Measurements from ENCODE around the gene TXNDC17.
"Not testable (repeated sequence)": the region's sequence is repeated elsewhere in the genome, so short reads cannot be mapped to it uniquely, and the experiment has no call there.

Gene TXNDC17

DNA sequence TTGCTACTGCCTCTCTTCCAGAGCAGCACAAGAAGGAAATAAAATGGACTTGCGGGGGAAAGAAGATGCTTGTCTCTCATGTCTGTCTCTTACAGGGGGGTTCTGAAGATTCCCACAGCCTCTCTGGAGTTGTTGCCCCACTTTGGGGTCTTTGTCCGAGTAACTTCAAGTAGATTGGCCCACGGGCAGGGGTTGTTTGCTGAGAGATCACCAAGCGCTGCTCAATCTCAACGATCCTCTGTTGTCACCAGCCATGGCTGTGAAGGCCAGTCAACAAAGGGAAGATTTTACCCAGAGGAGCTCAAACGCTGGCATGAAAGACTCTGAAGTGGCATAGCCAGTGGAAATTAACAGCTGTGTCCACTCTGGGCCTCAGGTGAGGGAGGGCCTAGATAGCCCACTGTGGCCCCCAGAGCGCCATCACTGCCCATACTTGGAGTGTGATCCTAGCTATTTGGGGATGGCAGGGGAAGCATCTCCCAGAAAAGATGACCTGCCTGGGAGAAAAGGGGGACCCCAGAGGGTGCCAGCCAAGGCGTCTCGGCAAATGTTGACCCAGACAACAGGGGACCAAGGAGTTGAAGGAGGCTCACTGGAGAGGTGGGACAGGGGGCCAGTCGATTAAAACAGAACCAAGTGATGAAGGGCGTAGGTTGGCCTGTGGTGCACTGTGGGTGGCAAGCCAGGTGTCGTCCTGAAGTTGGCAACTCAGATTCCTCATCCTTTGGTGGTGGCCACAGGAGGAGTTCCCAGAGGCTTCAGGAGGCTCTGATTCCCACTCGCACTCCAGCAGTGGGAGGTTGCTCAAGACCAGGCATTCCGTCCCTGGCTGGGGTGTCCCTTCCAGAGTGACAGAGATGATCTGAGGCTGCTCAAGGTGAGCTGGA is 44.3 kb downstream of the TXNDC17 start:
- DNase-seq: no peak

DNA sequence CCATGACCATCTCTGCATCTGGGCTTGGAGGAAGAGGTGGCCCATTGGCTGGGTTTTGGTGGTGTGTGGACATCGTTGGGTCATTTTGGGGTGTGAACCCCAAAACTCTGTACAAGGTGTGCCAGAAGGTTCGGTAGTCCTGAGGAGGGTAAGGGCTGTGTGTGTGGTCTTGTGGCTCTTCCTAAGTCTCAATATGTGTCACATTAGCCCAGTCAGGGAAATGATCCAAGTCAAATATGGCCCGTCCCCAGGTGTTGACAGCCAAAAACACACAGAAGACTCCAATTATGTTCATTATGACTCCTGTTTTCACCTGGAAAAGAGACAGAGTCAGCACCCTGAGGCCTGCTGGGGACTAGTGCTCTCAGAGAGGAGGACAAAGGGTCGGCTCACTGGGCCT is 45.2 kb downstream of the TXNDC17 start:
- no peak for DNase-seq

DNA sequence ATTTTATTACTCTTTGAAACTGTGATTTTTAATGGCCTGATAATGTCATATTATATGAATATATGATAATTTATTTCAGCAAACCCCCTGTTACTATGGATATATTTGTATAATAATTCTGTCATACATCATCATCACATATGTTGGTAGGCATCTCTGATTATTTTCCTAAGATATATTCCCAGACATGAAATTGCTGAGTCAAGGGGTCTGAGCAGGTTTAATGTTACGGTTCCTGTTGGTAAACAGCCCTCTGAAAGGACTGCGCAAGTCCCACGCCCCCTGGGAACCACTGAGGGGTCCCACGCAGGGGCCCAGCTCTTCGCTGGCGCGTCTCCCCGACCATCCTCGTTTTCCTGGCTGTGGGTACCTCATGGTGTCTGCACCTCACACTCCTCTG is 48.1 kb downstream of the TXNDC17 start:
- DNase-seq: no peak

DNA sequence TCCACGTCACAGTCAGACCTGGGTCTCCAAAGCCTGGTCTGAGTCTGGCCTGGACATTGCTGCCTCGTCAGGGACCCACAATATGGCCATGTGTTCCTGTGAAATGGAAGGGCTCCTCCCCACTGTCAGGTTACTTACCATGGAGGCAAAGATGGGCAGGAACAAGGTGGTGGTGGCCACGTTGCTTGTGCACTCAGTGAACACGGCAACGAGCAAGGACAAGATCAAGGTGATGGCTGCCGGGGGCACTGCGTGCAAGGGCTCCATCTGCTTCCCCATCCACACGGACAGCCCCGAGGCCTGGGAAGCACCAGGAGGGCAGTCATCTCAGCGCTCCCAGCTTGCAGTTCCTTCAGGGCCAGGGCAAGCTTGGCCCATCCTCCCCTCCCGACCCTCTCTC is 49.8 kb downstream of the TXNDC17 start:
- DNase-seq: no peak

GRCh38 chr17:6691546-6691945 is 50.7 kb downstream of the TXNDC17 start:
- no peak for DNase-seq

DNA sequence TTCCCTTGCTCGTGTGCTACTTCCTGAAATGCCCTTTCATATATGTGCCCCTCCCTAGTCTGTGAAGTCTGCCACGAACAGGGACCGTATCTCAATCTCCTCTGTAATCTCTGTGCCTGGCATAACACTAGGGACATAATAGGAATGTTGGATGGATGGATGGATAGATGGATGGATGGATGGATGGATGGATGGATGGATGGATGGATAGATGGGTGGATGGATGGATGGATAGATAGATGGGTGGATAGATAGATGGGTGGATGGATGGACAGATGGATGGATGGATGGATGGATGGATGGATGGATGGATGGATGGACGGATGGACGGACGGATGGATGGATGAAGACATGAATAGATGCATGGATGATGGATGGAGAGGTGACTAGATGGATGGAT is 51.1 kb downstream of the TXNDC17 start:
- DNase-seq: not testable (repeated sequence)
